Measurements from ENCODE around the gene ZNF469. TPM values are rescaled to one million over a fixed set of nuclear protein-coding genes. Genes with fewer than 3 reads are reported as not detected.

The ZNF469 gene
- total and polyA plus RNA-seq, 2 of the 13 experiments (the other 11 are each of a cell fraction or from before 2014, with no cell fraction given), result not detected

GRCh38 chr16:88395669-88396584 is 13.2 kb downstream of the ZNF469 start (continued):
- TF ChIP-seq ZNF512 (CRISPR knock-in tag; IDR thresholded peaks at IDR 0.05), result no peak
- no peak for TF ChIP-seq GATA4 (IDR thresholded peaks at IDR 0.05; ENCODE audit: borderline replicate concordance, low read depth)
- TF ChIP-seq TFE3 (CRISPR knock-in tag; IDR thresholded peaks at IDR 0.05), result peak; percentile 55; the same call in 1 of the 2 replicates
- no peak for TF ChIP-seq TAF15 (IDR thresholded peaks at IDR 0.05; ENCODE audit: low read depth, low read length, poor library complexity, severe bottlenecking)
- TF ChIP-seq ZNF644 (CRISPR knock-in tag; IDR thresholded peaks at IDR 0.05; ENCODE audit: low read depth), result no peak
- no peak for TF ChIP-seq MTA1 (CRISPR knock-in tag; IDR thresholded peaks at IDR 0.05; ENCODE audit: borderline replicate concordance)
- no peak for TF ChIP-seq ZNF296 (CRISPR knock-in tag; conservative IDR thresholded peaks at IDR 0.05)
- TF ChIP-seq PHB2 (IDR thresholded peaks at IDR 0.05; ENCODE audit: partially characterized antibody), result no peak
- no peak for TF ChIP-seq ATM (IDR thresholded peaks at IDR 0.05; ENCODE audit: borderline replicate concordance)
- TF ChIP-seq TBX2 (CRISPR knock-in tag; IDR thresholded peaks at IDR 0.05; ENCODE audit: borderline replicate concordance), result no peak
- TF ChIP-seq HBP1 (CRISPR knock-in tag; IDR thresholded peaks at IDR 0.05; ENCODE audit: low read depth), result no peak
- no peak for TF ChIP-seq LBX2 (CRISPR knock-in tag; IDR thresholded peaks at IDR 0.05; ENCODE audit: borderline replicate concordance)
- TF ChIP-seq NR2C2 (CRISPR knock-in tag; IDR thresholded peaks at IDR 0.05; ENCODE audit: borderline replicate concordance), result no peak
- TF ChIP-seq ZNF335 (CRISPR knock-in tag; IDR thresholded peaks at IDR 0.05), result no peak
- TF ChIP-seq SNAI1 (CRISPR knock-in tag; IDR thresholded peaks at IDR 0.05; ENCODE audit: borderline replicate concordance), result no peak
- TF ChIP-seq PAXIP1 (CRISPR knock-in tag; conservative IDR thresholded peaks at IDR 0.05), result no peak
- no peak for TF ChIP-seq HHEX (CRISPR knock-in tag; IDR thresholded peaks at IDR 0.05)
- TF ChIP-seq ZNF790 (CRISPR knock-in tag; IDR thresholded peaks at IDR 0.05; ENCODE audit: borderline replicate concordance), result peak; percentile 58; the same call in 1 of the 2 replicates
- TF ChIP-seq ZNF891 (CRISPR knock-in tag; IDR thresholded peaks at IDR 0.05), result no peak
- TF ChIP-seq EED (CRISPR knock-in tag; IDR thresholded peaks at IDR 0.05), result no peak
- TF ChIP-seq ZNF615 (CRISPR knock-in tag; IDR thresholded peaks at IDR 0.05; ENCODE audit: borderline replicate concordance), result no peak
